Activated CD4-positive, CD25-positive, alpha-beta regulatory T cell treated with anti-CD3 and anti-CD28 coated beads, Interleukin-2, amount 50 U/mL, for 72 hours (primary cell): Measurements from ENCODE around the gene SMKR1.
"Not testable (repeated sequence)": the region's sequence is repeated elsewhere in the genome, so short reads cannot be mapped to it uniquely, and the experiment has no call there.

ENCODE experiments used
- DNase-seq: peaks from one replicate; pipeline ENCODE4 v3.0.0; 2021

Gene SMKR1

DNA sequence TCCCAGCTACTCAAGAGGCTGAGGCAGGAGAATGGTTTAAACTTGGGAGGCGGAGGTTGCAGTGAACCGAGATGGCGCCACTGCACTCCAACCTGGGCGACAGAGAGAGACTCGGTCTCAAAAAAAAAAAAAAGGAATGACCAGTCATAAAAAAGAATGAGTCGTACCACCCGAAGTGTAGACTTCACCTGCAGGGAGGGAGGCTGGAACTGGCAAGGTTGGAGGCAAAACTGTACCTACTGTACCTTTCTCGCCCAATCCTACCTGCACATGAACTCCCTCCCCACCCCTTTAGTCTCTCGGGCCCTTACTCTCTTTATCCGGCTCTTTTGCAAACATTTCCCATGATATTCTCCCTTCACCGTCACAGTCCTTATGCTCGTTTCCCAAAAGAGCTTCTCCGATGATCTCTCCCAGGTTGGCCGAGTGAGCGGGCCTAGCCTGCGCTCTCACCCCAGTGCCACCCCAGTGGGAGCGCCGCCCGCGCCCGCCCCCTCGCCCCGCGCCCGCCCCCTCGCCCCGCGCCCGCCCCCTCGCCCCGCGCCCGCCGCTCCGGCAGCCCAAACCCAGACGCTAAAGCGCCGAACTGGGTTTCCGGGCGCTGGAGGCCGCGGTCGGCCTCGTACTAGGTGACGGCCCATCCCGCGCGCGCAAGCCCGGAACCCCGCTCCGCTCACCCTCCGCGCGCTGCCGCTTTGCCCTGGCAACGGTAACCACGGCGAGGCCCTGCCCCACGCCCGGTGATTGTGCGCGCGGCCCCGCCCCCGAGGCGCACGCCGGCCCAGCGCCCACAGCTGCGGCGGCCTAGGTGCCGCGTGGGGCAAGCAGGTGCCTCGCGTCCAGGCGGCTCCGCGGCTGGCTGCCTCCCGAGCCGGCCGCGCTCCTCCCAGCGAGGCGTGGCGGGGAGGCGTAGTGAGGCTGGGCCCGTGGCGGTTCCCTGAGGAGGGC is at the start of gene SMKR1:
Gene SMKR1 (plus strand): TSS at position 772 of the 948 bp plus-strand sequence. CDS start 294 bp downstream, outside the sequence.
- DNase-seq, result peak; percentile 92

- no peak for DNase-seq
Measured at GRCh38 chr7:129452589-129453231, 49.6 kb upstream of the SMKR1 start.

DNA sequence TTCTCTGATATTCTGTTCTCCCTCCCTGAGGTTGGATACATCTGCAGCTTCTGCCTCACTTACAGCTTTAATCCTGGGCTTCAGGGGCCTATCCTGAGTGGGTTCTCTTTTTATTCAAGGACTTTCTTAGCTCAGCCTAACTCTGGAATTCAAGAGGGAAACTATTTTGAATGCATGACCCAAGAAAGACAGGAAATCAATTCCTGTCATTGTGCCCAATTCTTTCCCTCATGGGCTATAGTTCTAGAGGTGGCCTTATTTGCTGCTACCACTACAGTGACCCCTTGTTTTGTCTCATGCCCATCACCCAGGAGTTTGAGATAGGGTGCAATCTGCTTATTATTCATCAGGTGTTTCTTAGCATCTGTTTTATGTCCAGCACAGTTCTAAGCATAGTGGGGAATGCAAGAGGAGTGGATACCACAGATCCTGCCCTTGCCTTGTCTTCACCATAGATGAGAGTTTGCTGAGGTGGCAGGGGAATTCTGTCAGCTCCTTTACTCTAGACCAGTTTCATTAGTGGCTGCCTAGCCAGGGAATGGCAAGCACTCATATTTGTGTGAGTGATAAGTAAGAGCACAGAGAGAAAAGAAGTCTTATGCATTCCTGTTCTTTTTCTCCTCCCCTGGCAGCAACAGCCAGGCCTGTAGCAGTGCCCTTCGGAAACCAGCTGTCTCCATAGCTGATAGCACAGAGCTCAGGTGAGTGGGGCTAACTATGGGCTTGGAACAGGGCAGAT is 48.7 kb upstream of the SMKR1 start:
- DNase-seq, result no peak

DNA sequence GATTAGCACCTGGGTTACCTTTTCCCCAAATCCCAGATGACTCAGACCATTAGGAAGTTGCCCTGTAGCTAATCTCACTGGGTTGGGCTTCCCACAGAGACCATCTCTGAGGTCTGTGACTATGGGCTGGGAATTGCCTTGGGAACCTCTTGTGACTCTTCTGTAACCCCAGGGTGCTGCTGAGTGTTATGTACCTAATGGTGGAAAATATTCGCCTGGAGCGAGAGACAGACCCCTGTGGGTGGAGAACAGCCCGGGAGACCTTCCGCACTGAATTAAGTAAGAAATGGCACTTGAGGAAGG is 48.1 kb upstream of the SMKR1 start:
- no peak for DNase-seq

DNA sequence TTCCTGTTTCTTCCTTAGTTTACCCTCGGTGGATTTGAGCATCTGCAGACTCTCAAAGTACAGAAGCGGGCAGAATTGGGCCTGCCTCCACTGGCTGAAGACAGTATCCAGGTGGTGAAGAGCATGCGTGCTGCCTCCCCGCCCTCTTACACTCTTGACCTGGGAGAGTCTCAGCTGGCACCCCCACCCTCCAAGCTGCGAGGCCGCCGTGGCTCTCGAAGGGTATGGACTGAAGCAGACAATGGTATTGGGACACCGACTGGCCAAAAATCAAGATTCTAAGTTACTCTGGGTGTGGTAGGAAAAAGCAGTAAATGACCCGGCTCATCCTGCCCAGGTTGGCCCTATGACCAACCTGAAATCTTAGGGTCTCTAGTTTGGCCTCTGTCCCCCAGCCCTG is 45.9 kb upstream of the SMKR1 start:
- no peak for DNase-seq

DNA sequence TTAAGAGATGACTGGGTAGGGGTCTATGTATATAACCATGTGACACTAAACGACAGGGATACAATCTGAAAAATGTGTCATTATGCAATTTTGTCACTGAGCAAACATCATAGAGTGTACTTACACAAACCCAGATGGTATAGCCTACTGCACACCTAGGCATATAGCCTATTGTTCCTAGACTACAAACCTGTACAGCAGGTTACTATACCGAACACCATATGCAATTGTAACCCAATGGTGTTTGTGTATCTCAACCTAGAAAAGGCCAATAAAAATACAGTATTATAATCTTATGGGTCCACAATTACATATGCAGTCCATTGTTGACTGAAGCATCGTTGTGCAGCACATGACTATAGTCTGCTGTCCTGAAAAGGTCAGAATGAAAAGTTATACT is 45.2 kb upstream of the SMKR1 start:
- DNase-seq, result no peak

- no peak for DNase-seq
Measured at GRCh38 chr7:129458171-129458570, 44.2 kb upstream of the SMKR1 start.

- DNase-seq, result no peak
Measured at GRCh38 chr7:129461809-129462208, 40.5 kb upstream of the SMKR1 start.

DNA sequence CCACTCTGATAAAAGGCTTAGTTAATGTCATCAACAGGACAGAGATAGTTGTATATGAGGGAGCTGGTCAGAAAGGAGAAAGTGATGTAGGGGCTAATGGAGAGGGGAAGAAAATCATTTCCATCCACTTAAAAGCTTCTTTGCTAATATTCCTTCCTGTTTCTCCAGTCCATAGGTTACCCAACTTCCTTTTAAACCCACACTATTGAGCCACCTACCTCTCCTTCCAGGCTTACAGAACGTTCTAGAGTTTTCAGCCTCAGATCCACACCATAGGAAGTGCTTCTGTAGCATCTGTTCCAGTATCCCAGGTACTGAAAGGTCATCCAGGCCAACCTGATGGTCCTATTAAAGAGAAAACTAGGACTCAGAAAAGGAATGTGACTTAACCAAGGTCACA is 39.9 kb upstream of the SMKR1 start:
- no peak for DNase-seq

DNA sequence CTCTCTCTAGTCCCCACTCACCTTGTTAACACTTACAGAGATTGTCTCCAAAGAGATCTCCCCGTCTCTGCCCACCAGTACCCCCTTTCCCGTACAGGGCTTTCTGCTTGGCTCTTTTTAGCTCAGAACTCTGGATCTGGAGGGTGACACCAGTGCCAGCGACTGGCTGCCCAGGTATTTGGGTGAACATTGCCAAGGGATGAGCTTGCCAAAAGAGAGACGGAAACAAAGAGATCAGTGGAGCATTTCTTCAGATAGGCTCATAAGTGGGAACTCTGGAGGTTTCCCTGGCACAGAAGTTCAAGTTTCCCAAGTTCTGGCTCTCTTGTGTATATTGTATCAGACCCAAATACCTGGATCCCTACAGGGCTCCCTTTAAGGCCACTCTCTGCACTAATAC is 38.1 kb upstream of the SMKR1 start:
- no peak for DNase-seq

DNA sequence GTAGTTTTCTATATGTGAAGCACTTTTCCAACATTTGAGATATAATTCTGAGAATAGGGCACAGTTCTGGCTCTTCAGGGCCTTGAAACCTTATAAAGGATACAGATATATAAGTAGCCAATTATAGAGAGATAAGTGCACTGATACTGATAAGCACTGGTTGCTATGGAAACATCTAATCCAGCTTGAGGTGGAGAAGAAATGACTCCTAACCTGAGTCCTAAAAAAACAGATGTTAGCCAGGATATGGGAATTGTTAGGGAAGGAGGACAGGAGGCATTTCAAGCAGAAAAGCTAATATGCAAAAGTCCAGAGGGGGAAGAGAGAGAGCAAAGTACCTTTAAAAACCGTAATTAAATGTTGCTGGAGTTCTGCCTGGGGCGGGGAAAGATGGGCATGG is 37.3 kb upstream of the SMKR1 start:
- DNase-seq, result no peak

- DNase-seq, result no peak
Measured at GRCh38 chr7:129466796-129467195, 35.5 kb upstream of the SMKR1 start.

DNA sequence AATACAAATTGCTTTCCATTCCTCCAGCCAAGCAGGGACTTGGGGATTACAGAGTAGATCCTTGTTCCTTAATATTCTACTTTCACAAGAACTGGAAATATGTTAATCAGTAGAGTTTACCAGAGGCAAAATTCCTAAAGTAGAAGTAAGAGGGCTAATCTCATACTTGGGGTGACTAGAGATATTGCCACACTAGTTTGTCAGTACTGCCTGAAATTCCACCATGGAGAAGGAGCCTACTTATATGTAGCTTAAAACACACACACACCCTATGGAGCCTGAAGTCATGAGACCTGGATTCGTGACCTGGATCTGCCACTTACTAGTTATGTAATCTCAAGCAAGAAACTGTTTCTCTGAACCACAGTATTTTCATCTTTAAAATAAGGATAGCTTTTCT is 34.2 kb upstream of the SMKR1 start:
- DNase-seq, result no peak

DNA sequence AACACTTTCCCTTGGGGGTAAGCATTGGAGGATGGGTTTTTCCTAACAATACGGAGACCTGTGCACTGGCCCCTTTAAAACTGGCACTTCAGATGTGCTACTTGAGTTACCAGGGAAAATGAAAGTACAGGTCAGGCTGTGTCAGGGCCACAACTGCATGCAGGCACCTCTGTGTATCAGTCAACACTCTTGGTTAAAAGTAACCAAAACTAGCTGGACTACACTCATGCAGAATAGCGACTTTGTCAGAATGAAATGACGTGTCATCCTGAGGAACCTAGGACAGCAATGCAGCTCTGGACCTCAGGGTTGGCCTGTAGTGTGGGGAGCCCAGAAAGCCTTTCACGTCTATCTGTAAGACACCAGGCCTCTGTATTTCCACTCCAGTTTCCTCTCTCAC is 33.8 kb upstream of the SMKR1 start:
- no peak for DNase-seq

DNA sequence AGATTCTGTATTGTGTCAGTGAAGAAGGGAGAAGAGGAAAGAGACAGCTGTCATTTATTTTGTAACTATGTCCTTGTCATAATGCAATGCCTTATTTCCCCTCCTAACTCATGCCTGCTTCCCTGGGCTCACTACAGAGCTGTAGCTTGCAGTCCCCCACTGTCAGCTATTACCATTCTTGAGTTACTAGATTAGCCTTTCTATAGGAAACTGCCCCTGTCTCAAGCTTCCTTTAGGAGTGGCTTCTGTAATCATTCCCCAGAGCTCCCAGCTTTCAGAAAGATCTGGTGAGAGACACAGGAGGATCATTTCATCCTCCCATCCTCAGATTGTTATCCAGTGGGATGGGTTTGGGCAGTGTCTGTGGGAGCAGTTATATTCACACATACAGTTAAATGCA is 32.4 kb upstream of the SMKR1 start:
- no peak for DNase-seq

DNA sequence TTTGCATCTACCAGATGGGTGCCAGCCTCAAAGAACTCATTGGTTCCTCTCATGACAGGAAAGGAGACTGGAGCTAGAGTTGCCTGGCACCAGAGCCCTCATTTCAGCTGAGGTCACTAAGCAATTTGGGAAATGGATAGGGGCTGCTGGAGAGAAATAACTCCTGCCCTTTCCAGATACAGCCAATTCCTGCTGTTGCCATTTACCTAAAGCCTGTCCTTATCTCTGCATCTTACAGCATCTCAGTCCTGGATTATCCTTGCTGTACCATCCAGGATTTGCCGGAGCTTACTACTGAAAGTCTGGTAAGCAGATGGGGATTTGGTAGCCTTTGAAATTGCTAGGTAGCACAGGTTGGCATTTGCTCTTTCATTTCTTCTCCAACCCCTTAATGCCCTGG is 31.9 kb upstream of the SMKR1 start:
- DNase-seq, result no peak

DNA sequence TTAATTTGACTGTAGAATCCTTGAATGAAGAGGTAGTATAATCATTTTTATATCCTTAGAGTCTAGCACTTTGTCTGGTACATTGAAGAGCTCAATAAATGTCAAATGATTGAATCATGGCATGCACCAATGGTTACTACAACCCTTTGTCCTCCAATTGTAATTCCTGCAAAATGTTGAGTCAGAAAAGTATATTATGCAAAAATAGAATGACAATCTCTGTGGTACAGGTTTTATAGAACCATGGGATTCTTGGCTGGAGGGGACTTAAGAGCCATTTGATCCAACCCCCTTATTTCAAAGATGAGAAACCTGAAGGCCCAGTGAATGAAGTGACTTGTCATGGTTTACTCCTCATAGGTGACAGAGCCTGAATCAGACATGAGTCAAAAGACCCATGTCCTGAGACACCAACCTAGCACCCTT is 30.9 kb upstream of the SMKR1 start:
- no peak for DNase-seq

DNA sequence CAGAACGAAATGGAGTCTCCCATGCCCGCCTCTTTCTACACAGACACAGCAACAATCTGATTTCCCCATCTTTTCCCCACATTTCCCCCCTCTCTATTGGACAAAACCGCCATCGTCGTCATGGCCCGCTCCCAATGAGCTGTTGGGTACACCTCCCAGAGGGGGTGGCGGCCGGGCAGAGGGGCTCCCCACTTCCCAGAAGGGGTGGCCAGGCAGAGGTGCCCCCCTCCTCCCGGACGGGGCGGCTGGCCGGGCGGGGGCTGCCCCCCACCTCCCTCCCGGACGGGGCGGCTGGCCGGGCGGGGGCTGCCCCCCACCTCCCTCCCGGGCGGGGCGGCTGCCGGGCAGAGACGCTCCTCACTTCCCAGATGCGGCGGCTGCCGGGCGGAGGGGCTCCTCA is 26.4 kb upstream of the SMKR1 start:
- not testable (repeated sequence) for DNase-seq

- not testable (repeated sequence) for DNase-seq
Measured at GRCh38 chr7:129476398-129476797, 25.9 kb upstream of the SMKR1 start.

GRCh38 chr7:129479831-129480230 is 22.5 kb upstream of the SMKR1 start:
- no peak for DNase-seq

GRCh38 chr7:129480674-129481363 is 21.5 kb upstream of the SMKR1 start:
- DNase-seq, result no peak

DNA sequence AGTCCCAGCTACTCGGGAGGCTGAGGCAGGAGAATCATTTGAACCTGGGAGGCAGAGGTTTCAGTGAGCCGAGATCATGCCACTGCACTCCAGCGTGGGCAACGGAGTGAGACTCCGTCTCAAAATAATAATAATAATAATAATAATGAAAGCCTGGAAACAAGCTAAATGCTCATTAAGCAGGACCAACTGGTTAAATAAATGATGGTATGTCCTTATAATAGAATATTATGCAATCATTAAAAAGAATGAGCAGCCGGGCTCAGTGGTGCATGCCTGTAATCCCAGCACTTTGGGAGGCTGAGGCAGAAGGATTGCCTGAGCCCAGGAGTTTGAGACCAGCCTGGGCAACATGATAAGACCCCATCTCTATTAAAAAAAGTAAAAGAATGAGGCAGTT is 21.0 kb upstream of the SMKR1 start:
- not testable (repeated sequence) for DNase-seq

GRCh38 chr7:129482781-129483180 is 19.6 kb upstream of the SMKR1 start:
- DNase-seq, result no peak
